Hindlimb muscle (tissue), 1 donor: ENCODE measurements around the gene FNDC10. TPM values are rescaled to one million over a fixed set of nuclear protein-coding genes. Genes with fewer than 3 reads are reported as not detected.
"Not testable (repeated sequence)": the region's sequence is repeated elsewhere in the genome, so short reads cannot be mapped to it uniquely, and the experiment has no call there.

Experiments
- DNase-seq: peaks from one replicate; pipeline ENCODE4 v3.0.0-alpha.2; 2013
- polyA plus RNA-seq: library from polyadenylated mRNA; unstranded; fragments of 120-200 nt; gene quantifications from one replicate; pipeline ENCODE4 v1.2.1, GENCODE V29; 2013; ENCODE audit not compliant: insufficient read length

FNDC10 gene
- polyA plus RNA-seq, 1 donor, result 3.0 TPM

GRCh38 chr1:1598720-1599029 is 1.3 kb downstream of the FNDC10 start:
- no peak for DNase-seq

- no peak for DNase-seq
Measured at GRCh38 chr1:1598051-1598719, 1.8 kb downstream of the FNDC10 start.

DNA sequence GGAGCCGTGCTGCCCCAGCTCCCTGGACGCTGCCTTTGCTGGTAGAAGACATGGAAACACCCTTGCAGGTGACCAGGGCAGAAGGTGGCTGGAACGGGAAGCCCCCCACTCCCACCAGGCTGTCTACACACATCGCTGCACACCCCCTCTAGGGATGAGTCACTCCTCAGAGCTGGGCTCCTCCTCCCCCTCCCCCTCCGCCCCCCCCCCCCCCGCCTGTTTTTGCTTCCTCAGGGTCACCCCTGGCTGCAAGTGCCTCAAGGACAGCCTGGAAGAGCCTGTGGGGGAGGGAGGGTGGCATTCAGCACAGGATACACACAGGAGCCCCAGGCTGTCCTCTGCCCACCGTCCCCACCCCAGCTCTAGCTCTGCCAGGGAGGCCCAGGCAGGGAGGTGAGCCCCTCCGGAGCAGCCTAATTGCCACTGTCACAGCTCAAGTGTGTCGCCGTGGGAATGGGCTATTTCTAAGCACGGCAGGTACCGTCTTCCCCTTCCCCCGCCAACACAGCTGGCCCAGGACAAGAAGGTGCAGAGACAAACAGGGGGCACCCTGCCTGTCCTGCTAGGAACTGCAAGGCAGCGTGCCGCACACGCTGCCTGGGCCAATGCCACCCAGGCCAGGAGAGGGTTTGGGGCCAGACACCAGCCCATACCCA is 2.5 kb downstream of the FNDC10 start:
- DNase-seq, result no peak

DNA sequence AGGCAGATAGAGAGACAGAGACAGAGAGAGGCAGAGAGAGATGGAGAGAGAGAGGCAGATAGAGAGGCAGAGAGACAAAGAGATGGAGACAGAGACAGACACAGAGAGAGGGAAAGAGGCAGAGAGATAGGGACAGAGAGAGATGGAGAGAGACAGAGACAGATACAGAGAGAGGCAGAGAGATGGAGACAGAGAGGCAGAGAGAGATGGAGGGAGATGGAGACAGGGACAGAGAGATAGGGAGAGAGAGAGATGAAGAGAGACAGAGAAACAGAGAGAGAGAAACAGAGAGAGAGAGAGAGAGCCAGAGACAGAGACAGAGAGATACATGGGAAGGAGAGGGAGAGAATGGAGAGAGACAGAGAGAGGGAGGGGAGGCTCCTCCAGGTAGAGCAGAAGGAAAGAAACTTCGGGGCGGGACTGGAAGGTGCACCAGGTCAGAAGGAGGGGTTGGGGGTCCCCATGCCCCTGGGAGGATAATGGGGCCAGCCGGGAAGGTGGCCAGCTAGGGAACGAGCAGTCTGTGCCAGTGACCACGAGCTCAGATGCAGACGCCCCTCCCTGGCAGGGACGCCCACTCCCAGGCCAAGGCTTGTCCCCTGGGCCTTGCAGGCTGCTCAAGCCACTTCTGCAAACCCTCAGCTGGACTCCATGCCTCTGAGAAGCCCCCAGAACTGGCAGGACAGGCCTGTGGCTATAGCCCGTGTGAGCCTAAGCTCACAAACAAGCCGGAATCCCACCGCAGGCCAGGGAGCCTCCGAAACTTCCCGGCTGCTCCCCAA is 3.3 kb downstream of the FNDC10 start:
- DNase-seq, result no peak

DNA sequence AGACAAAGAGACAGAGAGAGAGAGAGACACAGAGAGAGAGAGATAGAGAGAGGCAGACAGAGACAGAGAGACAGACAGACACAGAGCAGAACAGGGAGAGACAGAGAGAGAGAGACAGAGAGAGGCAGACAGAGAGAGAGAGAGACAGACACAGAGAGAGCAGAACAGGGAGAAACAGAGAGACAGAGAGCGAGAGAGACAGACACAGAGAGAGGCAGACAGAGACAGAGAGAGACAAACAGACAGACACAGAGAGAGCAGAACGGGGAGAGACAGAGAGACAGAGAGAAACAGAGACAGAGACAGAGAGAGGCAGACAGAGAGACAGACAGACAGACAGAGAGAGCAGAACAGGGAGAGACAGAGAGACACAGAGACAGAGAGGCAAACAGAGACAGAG is 4.6 kb downstream of the FNDC10 start:
- not testable (repeated sequence) for DNase-seq

DNA sequence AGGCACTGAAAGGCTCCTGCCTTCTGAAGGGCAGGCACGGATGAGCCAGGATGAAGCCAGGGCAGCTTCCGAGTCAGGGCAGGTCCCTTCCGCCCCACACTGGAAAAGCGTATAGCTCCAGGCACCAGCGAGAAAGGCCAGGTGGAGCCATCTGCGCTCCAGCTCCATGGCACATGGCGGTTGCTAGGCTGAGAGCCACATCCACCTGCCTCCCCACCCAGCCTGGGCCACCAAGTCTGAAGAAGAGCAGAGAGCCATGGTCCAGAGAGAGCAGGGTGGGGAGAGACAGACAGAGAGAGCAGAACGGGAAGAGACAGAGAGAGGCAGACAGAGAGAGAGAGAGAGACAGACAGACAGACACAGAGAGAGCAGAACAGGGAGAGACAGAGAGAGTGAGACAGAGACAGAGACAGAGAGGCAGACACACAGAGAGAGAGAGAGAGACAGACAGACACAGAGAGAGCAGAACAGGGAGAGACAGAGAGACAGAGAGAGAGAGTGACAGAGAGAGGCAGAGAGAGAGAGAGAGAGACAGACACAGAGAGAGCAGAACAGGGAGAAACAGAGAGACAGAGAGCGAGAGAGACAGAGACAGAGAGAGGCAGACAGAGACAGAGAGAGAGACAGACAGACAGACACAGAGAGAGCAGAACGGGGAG is 5.2 kb downstream of the FNDC10 start:
- DNase-seq, result no peak

GRCh38 chr1:1593834-1594601 is 5.9 kb downstream of the FNDC10 start:
- DNase-seq, result no peak

DNA sequence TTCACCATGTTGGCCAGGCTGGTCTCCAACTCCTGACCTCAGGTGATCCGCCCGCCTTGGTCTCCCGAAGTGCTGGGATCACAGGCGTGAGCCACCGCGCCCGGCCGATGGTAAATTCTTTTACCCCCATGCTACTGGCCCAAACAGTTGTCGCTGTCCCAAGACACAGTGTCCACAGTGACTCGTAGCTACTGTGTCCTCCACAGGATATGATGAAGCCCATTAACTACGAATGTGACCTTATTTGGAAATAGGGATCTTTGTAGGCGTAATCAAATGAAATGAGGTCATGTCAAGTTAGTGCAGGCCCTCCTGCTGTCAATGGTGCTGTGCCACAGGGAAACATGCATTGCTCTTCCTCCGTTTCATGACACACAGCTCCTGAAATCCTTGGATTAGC is 8.5 kb downstream of the FNDC10 start:
- DNase-seq, result no peak

DNA sequence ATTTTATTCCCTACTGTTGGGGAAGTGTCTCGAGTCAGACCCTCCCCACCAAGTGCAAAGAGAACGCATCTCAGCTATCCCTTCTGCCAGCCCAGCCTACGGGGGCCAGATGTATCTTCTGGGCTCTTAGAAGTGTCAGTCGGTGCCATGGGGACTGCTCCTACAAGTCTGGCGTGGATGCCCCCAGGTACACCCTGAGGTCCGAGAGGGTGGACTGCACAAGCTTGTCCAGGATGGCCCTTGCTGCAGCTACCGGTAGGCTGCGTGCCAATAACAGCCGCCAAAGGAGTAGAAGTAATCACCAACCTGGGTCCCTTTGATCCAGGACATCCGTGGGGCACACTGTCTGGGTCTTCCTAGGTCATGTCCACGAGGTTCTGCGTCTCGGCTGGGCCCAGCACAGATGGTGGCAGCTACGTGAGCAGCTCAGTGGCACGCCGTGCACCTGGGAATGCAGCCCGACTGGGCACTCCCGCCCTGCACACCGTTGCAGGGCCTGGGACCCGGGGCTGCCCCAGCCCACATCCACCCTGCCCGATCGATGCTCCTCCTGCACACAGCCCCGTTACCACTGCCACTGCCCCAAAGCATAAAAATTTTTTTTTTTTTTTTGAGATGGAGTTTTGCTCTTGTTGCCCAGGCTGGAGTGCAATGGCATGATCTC is 16.5 kb downstream of the FNDC10 start:
- DNase-seq, result no peak

GRCh38 chr1:1582585-1583346 is 17.2 kb downstream of the FNDC10 start:
- no peak for DNase-seq

GRCh38 chr1:1578371-1578940 is 21.5 kb downstream of the FNDC10 start:
- no peak for DNase-seq

DNA sequence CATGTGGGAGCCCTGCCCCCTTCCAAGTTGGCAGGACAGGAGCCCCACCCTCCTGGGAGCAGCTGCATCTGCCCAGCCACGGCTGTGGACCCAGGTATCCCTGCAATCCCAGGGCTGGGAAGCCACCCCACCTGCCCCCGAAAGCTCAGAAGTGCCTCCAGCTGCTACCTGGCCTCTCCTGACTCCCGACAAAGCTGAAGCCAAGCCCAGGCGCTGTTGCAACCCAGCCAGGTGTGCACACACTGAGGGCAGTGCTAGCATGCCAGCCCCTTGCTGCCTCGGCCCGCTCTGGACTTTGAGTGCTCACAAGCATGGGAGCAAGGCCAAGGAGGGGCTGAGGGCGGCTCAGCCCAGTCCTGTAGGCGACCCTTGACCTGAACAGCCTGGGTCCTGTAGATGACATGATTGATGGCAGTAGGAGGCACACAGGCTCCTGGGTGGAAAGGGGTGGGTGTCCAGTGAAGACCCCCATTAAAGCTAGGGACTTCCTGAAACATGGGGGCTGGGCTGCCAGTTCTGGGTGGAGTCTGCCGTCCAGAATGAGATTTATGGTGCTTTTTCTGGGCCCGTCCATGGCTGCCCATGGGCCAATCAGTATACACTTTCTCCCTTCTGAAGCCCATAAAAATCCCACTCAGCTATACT is 22.4 kb downstream of the FNDC10 start:
- no peak for DNase-seq

DNA sequence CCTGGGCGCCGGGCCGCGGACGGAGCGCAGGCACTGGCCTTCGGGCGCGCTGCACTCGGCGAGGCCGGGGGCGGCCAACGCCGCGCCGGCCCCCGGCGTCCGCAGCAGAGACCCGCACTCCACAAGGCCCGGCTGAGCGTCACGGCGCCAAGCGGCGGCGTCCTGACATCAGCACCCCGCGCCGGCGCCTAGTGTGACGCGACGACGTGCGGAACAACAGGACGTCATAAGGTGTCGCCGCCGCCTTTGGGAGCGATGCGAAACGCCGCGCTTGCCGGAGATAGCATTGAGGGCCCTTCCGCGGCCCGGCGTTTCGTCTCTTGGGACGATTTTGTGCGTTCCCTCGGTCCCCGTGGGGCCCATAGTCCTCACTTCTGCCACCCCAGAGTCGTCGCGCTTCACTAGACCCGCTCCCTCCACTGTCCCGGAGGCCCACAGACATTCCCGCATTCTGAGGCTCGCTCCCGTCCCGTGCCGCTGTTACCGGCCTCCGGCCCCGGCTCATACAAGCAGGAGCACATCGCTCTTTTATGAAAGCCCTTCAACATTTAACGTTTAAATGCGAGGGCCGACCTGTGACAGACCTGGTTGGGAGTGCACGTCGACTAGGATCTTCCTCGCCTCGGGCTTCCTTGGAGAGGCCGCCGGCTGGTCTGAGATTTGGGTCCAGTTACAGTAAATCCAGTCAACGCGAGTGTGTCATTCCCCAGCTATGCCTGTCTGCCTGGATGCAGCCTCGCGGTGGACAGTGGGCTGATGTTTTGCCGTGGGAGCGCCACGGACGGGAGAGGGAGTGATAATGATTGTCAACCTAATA is 25.0 kb downstream of the FNDC10 start, which contains the start of gene SSU72:
Gene SSU72 (minus strand): TSS at position 143 of the 817 bp plus-strand sequence. CDS start 306 bp downstream, outside the sequence.
- peak; percentile 95 for DNase-seq

GRCh38 chr1:1573843-1574720 is 25.9 kb downstream of the FNDC10 start:
- DNase-seq, result no peak

- no peak for DNase-seq
Measured at GRCh38 chr1:1569341-1569740, 30.6 kb downstream of the FNDC10 start.

- DNase-seq, result no peak
Measured at GRCh38 chr1:1567891-1568291, 32.0 kb downstream of the FNDC10 start.

DNA sequence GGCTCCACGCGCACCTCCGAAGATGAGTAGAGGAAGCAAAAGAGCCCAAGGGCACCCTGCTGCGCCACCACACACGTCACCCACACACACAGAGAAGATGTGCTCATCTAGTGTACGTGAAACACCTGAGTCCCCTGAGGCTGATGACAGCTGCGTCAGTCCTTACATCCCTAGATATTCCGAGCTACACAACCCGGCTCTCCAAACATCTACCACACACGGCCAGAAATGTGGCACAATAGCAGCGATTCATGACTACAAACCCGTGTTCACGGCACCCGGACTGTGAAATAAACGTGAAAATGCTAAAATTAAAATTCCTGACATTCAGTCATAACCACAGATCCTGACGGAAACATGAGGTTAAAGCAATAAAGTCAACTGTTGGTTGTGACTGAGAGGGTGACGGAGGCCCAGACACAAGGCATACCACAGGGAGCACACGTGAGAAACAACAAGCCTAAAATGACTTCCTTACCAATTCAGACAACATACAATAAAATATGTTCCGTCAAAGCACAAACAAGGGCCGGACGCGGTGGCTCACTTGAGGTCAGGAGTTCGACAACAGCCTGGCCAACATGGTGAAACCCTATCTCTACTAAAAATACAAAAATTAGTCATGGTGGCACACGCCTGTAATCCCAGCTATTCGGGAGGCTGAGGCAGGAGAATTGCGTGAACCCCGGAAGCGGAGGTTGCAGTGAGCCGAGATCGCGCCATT is 32.6 kb downstream of the FNDC10 start:
- no peak for DNase-seq
